Fibroblast of mammary gland (primary cell): Measurements from ENCODE around the gene GLO1.

ENCODE experiments used
- DNase-seq: peaks from one replicate; pipeline ENCODE4 v3.0.0-alpha.2; 2010; ENCODE audit warnings: low read depth
- H3K4me3 ChIP-seq: 2 replicates; pipeline ENCODE4 v1.5.1; 2011; ENCODE audit warnings: low read depth, mild to moderate bottlenecking, low read length, moderate library complexity; ENCODE audit not compliant: control insufficient read depth
- TF ChIP-seq, protein P1 (sequence below): conservative IDR thresholded peaks from 2 replicates; pipeline ENCODE4 v1.5.1; 2011; ENCODE audit warnings: low read depth, low read length, inconsistent platforms; ENCODE audit not compliant: control insufficient read depth, insufficient read depth

The GLO1 gene

DNA sequence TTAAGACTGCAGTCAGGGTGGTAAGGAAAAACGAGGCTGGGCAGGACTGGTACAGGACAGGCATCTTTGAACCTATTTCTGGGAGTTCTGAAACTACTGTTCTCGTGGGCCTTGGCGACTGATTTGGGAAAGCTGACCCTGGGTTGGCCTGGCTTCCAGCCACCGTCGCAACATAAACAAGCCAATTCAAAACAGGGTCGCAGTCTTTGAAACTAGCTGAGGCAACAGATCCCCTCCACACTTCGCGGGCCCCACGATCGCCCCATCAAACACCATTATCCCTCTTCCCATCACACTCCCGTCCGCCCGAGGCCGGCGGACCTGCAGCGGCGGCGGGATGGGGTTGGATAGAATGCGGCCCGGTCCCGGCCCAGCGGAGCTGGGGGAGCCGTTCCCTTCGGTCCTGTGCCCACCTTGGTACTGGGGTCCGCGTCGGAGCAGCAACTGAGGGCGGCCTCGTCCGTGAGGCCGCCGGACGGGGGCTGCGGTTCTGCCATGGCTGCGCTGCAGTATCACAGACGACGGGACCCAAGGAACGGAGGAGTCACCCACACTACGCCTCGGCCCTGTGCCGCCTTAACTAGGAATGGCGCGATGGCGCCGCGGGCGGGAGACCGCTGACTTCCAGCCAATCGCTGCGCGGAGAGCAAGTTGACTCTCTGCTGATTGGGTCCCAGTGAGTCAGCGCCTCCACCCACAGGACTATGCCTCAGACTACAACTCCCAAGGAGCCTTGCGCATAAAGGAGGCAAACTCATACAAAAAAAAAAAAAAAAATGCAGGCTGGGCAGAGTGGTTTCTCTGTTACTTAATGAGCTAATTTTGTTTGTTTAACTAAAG is at the start of gene GLO1:
Gene GLO1 (minus strand): TSS at position 588 of the 840 bp plus-strand sequence. CDS start 91 bp downstream, at position 497.
- TF ChIP-seq, protein P1, sequence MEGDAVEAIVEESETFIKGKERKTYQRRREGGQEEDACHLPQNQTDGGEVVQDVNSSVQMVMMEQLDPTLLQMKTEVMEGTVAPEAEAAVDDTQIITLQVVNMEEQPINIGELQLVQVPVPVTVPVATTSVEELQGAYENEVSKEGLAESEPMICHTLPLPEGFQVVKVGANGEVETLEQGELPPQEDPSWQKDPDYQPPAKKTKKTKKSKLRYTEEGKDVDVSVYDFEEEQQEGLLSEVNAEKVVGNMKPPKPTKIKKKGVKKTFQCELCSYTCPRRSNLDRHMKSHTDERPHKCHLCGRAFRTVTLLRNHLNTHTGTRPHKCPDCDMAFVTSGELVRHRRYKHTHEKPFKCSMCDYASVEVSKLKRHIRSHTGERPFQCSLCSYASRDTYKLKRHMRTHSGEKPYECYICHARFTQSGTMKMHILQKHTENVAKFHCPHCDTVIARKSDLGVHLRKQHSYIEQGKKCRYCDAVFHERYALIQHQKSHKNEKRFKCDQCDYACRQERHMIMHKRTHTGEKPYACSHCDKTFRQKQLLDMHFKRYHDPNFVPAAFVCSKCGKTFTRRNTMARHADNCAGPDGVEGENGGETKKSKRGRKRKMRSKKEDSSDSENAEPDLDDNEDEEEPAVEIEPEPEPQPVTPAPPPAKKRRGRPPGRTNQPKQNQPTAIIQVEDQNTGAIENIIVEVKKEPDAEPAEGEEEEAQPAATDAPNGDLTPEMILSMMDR = no peak
- peak within 1 kb of the TSS; percentile 80 for H3K4me3 ChIP-seq
- peak; percentile 99 for DNase-seq

DNA sequence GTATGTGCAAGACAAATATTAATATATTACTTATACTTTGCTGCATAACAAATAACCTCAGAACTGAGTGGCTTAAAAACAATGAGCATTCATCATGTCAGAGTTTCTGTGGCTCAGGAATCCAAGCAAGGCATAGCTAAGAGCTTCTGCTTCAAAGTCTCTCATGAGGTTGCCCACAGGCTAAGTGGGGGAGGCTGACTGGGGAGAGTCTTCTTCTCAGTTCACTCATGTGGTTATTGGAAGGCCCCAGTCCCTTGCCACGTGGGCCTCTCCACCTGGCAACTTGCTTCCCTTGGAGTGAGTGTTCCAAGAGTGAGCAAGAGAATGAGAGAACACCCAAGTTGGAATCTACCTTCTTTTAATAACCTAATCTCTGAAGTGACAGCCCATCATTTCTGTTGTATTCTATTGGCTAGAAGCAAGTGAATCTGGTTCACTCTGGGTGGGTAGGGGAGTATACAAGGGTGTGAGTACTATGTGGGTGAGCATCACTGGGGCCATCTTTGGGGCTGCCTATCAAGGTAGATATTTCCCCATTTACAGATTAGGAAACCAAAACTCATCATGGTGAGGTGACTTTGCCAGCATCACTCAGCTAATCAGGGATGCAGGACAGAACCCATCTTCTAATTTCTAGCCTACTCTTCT is 48.1 kb upstream of the GLO1 start:
- TF ChIP-seq, protein P1 = no peak
- DNase-seq = no peak
- H3K4me3 ChIP-seq = no peak overlapping the region

DNA sequence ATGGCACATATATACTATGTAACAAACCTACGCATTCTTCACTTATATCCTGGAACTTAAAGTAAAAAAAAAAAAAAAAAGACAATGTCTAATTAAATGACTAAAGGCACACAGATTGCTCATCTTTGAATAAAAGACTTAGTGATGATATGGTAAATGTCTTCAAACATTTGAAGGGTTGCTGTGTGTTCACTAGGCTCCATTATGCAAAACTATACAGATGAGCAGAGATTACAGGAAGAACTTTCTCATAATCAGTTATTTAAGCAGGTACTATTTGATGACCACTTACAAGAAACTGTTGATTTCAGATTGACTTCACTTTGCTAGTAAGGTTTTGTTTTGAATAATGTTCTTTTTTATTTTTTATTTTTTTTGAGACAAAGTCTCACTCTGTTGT is 46.5 kb upstream of the GLO1 start:
- TF ChIP-seq, protein P1 = no peak
- no peak for DNase-seq
- no peak overlapping the region for H3K4me3 ChIP-seq

DNA sequence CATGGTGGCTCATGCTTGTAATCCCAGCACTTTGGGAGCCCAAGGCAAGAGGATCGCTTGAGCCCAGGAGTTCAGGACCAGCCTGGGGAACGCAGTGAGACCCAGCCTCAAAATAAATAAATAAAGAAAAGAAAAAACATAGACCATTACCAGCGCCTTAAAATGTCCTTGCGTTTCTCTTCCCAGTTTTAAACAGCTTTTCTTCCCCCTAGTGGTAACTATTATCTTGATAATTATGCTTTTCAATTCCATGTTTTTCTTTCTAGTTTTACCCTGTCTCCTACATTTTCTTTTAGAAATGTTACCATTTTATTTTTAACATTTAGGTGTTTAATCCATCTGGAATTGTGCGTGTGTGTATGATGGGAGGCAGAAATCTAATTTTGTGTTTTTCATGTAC is 36.6 kb upstream of the GLO1 start:
- H3K4me3 ChIP-seq = no peak overlapping the region
- TF ChIP-seq, protein P1 = peak; percentile 35
- peak; percentile 1 for DNase-seq

DNA sequence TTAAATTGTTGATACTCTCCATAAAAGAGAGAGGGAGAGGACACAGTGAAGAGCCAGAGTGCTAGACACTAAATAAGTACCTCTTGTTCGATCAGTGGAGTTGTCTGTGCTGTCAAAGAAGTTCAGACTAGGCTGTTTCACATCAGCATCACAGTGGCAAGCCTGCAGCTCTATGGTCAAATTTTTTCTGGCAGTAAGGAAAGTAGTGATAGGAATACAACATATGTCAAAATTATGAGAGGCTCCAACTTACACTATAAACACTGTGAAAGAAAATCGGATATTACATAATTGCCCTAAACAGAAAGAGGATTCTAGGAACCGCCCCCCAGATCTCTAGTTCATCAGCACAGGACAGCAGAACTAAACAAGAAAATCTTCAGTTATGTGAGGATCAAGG is 35.3 kb upstream of the GLO1 start:
- DNase-seq = no peak
- TF ChIP-seq, protein P1 = no peak
- H3K4me3 ChIP-seq = no peak overlapping the region

DNA sequence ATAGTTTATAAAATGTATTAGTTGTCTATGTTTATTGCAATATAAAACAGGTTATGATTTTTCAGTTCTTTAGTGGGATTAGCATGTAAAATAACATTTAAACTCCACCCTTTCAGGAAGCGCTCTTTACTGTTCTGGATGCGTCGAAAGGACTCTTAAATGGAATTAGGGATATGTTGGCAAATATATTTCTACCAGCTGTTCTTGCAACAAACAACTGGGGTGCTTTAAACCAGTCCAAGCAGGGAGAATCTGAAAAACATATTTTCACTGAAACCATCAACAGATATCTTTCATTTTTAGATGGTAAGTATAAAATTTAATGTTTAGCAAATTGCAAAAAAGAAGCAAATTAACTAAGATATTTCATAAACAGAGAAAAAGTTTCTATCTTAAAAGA is 34.0 kb upstream of the GLO1 start:
- no peak for DNase-seq
- no peak overlapping the region for H3K4me3 ChIP-seq
- TF ChIP-seq, protein P1 = no peak
